GM19239 (cell line): ENCODE measurements around the gene GSDMA.

Experiments
- DNase-seq: peaks from one replicate; pipeline ENCODE4 v3.0.0; 2011; ENCODE audit warnings: low spot score; ENCODE audit not compliant: insufficient read length
- FAIRE-seq: peaks from 2 replicates; lab custom pipeline; 2011; peaks lifted over from hg19 to GRCh38; lab: Jason Lieb, UNC

GSDMA gene

DNA sequence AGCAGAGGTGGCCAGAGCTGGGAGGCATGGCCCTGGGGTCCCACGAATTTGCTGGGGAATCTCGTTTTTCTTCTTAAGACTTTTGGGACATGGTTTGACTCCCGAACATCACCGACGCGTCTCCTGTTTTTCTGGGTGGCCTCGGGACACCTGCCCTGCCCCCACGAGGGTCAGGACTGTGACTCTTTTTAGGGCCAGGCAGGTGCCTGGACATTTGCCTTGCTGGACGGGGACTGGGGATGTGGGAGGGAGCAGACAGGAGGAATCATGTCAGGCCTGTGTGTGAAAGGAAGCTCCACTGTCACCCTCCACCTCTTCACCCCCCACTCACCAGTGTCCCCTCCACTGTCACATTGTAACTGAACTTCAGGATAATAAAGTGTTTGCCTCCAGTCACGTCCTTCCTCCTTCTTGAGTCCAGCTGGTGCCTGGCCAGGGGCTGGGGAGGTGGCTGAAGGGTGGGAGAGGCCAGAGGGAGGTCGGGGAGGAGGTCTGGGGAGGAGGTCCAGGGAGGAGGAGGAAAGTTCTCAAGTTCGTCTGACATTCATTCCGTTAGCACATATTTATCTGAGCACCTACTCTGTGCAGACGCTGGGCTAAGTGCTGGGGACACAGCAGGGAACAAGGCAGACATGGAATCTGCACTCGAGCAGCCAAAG, 54.7 kb downstream of the GSDMA start:
- no peak for DNase-seq
- no peak for FAIRE-seq

DNA sequence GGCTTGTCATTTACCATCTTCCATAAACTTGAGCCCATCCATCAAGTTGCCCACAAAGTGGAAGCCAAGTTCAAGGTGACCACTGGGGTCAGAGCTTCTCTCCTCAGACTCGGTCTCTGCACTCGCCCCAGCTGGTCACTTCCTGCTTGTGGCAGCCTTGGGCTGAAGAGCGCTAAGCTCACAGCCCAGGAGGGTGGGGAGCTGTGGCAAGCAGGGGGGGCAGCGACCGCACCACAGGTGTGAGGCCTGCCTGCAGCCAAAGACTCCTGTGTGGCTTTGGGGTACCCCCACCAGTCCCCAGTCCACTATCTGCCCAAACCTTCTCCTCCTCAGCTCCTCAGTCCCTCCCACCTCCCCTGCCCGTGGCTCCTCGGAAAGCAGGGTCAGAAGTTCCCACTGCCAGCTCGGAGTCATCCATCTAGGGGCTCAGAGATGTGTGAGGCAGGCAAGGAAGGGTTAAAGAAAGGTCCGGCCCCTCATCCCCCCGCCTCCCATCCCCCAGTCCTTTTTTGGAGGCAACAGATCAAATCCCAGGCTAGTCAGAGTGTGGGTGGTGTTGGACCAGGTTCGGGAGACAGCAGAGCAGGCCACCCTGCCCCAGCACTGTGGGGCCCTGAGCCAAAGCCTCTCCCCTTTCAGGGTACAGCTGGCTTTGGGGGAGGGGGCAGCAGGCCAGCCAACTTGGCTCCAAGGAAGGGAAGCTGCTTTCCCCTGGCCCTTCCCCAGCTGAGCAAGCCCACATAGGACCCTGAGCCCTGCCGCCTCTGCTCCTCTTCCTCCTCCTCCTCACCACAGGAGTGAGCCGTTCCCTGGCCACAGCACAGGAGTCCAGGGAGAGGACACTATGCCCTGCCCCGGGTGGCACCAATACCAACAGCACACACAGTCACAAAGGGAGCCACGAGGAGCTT, 55.7 kb downstream of the GSDMA start:
- DNase-seq: no peak
- FAIRE-seq: no peak

DNA sequence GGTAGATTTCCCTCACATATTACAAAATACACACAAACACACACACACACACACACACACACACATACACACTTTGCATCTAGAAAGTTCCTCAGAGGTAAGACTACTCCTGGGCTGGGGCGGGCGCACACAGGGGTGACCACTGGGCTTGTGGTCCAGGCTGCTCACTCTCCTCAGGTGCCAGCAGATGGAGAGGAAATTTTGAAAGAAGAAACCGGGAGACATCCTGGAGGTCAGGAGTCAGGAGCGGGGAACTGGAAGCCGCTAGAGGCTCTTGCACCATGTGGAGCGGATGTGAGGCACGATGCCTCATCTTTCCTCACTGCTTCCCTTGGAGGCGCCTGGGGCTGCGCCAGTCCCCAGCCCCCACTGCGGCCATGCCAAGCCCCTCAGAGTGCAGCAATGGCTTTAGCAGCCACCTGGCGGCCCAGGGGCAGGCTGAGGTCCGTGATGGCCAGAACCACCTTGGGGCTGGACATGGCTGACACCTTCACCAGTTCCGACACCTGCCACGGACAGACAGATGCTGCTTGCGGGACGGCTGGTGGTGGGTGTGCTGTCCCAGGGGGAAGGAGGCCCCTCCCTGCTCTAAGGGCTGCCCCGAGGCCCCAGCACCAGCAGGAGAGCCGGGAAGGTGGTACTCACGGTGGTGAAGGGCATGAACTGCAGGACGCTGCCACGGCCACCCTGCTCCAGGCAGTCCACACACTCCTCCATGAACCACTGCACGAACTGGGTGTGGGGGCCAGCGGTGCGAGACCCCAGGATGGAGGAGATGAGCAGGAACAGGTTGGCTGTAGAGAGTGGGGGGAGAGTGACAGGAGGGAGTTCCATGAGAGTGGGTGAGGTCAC, 56.6 kb downstream of the GSDMA start:
- FAIRE-seq (no peak), DNase-seq (no peak)

DNA sequence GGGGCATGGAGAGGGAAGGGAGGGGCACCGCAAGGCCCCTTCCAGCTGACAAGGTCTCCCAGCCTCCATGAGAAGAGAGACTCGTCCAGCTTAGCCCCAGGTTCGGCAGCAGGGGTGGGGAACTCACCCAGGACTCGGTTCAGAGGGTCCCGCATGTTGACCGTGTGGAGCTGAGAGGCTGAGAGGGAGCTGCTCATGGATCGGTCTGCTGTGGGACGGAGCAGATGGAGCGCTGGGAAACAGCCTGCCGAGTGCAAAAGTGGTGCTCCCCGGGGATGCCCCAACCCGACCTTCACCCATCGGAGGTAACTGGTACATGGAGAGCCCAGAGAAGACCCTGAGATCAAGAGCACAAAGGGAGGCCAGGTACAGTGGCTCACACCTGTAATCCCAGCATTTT, 57.3 kb downstream of the GSDMA start:
- no peak for FAIRE-seq
- no peak for DNase-seq

DNA sequence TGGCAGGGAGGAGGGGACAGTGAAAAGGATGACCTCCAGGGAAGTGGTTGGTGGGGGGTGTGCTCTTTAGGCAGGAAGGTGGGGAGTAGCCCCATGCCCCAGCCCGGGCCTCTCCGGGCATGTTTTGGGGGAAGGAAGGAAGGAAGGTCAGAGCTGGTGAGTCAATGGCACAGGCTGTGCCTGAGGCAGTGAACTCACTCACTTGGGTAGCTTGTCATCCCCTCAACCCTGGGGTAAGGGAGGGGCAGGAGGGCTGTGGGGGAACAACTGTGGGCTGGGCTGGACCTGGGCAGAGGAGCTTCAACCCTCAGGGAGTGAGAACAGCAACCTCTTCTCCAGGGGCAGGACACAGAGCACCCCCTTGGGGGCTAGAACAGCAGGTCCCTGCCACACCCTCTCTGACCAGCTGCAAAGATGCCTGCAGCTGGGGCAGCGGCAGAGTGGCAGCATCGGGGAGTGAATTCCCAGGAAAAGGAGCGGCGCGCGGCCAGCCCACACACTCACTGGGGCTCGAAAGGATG, 58.7 kb downstream of the GSDMA start:
- no peak for FAIRE-seq
- DNase-seq: no peak

DNA sequence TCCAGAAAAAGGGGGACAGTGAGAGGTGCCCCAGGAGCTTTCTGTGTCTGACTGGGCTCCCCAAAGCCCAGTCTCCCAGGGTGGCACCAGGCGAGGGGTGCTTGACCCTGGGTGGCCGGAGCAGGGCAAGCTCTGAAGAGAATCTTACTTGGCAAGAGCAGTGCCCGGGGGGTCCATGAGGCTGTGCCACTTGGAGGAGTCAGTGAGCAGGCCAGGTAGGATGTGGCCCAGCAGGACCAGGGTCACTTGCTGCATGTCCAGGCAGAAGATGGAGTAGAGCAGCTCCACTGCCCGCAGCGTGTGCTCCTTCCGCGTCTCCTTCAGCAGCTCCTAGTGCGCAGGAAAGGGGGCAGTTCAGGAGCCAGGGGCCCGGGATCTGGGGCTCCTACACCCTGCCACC, 59.7 kb downstream of the GSDMA start:
- no peak for FAIRE-seq
- DNase-seq: no peak

DNA sequence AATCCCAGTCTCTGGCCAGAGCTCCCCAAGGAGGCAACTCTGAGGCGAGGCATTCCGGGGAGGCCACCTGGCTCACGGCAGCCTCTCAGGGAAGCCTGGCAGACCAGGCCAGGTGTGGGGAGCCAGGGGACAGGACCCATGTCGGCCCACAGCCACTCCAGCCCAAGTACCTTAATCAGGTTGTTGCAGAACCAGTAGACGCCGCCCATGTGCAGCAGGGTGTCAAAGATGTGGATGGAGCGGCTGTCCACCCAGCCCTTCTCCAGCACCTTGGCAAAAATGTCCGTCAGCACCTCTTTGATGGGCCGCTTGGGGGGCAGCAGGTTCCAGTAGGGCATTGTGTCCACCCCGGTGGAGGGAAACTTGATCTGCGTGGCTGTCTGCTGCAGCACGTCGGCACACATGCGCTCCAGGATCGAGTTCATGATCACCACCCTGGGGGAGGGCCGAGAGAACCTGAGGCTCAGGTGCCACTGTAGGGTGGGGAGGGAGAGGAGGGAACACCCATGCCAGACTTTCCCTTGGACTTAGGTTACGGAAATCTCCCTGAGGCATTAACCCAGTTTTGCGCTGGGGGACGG, 60.2 kb downstream of the GSDMA start:
- DNase-seq: no peak
- no peak for FAIRE-seq

DNA sequence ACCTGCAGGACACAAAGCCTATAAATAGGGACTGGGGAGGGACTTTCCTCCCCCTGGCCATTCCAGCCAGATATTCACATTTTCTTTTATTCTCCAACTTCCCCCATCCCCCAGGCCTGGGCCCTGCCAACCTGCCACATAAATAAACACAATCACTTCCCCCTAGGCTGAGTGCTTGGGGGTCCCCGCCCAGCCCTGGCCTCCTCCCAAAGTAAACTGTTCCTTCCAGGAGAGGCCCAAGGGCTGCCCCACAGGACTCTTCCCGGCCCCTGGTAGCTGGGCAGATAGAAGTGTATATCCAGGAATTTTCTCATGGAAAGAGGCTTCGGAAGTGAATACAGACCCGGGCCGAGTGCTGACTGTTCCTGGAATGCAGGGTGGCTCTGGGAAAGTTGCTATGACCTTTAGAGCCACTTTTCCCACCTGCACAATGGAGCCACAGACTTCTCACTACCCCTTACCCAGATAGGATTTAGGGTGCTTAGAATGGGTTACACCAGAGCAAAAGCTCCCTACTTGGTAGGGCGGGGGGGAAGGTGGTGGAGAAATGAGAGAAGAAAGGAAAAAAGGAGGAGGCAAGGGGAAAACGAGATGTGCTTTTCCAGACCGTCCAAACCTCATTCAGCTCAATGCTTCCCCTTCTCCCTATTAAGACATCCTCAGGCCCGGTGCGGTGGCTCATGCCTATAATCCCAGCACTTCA, 60.9 kb downstream of the GSDMA start:
- DNase-seq (no peak), FAIRE-seq (no peak)

DNA sequence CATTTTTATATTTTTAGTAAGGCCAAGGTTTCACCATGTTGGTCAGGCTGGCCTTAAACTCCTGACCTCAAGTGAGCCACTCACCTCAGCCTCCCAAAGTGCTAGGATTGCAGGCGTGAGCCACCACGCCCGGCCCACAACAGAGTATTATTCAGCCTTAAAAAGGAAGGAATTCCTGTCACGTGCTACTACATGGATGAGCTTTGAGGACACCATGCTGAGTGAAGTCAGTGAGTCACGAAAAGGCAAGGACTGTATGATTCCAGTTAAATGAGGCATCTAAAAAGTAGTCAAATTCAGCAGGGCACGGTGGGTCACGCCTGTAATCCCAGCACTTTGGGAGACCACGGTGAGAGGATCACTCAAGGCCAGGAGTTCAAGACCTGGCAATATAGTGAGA, 62.1 kb downstream of the GSDMA start:
- DNase-seq (no peak), FAIRE-seq (no peak)

DNA sequence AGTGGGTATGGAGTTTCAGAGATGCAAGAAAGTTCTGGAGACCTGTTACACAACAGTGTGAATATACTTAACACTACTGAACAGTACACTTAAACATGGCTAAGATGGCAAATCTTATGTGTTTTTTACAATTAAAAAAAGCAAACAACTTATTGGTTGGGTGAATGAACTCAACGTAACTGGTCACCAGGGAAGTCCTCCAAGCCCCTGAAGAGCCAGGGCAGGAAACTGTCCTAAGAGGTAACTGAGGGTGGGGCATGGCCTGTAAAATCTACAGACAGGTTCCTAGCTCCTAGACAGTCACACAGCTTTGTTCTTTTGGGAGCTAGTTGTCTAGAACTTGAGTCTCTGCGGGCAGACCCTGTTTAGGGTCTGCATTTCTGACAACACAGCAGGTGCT, 62.8 kb downstream of the GSDMA start:
- FAIRE-seq (no peak), DNase-seq (no peak)

DNA sequence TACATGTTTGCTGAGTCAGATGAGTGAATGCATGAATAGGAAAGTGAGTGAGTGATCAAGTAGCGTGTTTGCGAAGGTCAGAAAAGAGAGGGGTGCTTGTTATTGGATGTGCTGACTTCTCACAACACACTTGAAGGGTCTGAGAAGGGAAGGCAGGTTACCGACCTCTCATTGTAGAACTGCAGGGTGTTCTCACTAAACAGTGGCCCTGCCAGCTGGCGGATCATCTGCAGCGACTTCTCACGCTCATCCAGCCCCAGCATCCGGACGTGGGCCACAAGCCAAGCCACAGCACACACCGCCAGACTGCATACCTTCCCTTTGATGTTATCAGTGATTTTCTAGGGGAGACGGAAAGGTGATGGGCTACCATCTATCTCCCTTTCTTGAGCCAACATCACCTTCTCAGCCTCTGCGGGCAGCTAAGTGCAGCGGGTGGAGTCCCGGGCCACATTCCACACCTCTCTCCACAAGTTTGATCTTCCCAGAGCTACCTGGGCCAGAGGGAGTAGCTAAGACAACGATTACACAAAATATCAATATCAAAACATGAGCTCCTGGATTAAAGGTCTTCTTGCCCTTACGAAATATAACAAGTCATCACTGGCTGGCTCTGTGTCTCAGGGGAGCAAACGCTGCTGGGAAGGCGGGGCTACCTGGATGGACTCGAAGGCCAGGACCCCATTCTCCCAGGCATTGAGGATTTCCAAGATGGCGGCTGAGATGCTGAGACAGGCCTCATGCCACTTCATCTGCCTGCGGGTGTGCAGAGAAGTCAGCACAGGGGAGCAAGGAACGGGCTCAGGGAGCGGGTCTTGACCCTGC, 63.4 kb downstream of the GSDMA start:
- DNase-seq: no peak
- FAIRE-seq: no peak

DNA sequence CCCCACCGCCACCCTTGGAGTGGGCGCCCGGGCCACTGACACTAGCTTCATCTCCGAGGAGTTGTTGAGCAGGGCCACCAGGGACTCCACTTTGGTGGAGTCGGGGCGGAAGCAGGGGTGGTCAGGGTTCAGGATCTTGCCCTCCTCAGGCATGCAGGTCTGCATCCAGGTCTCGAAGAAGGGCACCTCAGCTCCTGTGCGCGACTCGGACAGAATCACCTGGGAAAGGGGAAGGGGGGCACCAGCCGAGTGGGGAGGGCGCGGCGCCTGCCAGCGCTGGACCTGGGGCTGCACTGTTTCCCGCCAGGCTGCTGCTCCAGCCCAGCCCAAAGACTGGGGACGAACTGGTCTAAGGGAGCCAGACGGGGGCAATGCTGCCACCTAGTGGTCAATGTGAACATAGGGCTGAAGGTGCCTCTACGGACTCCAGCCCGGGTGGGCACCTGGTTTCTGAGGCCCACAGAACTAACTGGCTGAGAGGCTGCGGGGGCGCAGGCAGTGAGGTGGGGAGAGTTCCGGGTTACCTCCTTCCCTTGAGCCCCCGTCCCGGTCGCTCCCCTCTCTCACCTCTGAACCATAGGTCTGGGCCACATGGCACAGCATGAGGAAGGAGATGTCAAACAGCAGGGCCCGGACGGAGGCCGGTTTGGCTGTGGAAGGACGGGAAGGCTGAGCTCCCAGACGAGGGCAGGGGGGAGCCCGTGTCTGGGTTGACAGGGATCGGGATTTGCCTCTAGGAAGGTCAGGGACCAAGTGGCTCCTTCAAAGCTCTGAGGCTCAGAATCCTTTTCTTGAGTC, 64.2 kb downstream of the GSDMA start:
- FAIRE-seq: peak; percentile 68
- peak; percentile 95 for DNase-seq
